IMR-90 (cell line): ENCODE data around the gene ACTR10.

Experiments
- BHLHE40 ChIP-seq: fragments of 150-350 bp; IDR thresholded peaks from 2 replicates; pipeline ENCODE4 v1.6.1; 2016; ENCODE audit warnings: mild to moderate bottlenecking, low read depth, low read length
- CTCF ChIP-seq: conservative IDR thresholded peaks from 2 replicates; pipeline ENCODE4 v1.5.1; 2012; ENCODE audit warnings: mild to moderate bottlenecking, low read depth, low read length, improper control_type of control experiment
- MAFK ChIP-seq: IDR thresholded peaks from 2 replicates; pipeline ENCODE4 v1.6.1; 2012; ENCODE audit warnings: low read depth, low read length, improper control_type of control experiment
- POLR2A ChIP-seq: IDR thresholded peaks from 2 replicates; pipeline ENCODE4 v1.6.1; 2012; ENCODE audit warnings: mild to moderate bottlenecking, low read depth, low read length
- RCOR1 ChIP-seq: IDR thresholded peaks from 2 replicates; pipeline ENCODE4 v1.6.1; 2012; ENCODE audit warnings: mild to moderate bottlenecking, low read length, improper control_type of control experiment; ENCODE audit not compliant: insufficient replicate concordance
- RFX5 ChIP-seq: IDR thresholded peaks from 2 replicates; pipeline ENCODE4 v1.8.0; 2012; ENCODE audit warnings: low read depth, mild to moderate bottlenecking, low read length, moderate library complexity

DNA sequence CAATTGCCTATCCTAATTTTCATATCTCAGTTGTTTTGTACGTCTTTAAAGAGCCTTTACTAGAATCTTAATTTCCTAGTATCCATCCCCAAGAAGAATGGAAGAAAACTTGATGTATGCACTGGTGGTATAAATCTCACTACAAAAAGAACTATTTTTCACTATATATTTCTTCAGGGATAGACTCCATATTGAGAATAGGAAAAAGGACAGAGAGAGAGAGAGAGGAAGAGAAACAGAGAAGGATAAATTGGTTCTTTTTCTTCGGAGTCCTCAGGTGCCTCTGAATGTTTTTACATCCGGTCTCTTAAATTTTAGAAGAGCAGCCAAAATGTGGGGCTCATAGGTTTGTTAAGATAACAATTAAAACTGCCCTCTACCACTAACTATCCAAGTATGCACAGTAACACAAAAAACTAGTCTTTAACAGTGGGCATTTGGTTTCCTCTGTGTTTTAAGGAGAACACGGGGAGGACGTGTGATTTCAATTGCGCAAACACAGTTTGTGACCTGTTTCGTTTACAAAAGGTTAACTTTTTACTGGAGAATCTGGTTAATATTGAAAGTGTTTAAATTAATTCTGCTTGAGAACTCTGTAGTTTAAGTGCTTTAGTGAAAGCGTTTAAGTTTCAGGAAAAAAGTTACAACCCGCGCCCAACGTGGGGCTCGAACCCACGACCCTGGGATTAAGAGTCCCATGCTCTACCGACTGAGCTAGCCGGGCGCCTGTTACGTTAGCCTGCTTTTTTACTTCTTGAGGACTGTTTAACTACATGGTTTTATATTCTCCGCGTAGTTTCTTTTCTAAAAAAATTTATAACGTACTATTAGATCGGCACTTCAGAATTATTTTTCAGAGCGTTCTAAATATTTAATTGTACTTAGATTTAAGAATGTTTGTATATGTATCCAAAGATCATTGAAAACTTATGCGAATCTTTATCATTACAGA, 39.6 kb downstream of the ACTR10 start:
- TF ChIP-seq CTCF (no peak), BHLHE40 (no peak), RCOR1 (no peak), POLR2A (no peak), MAFK (no peak), RFX5 (no peak)
